GM21423 (cell line): ENCODE measurements around the gene HMGCS2.

ENCODE experiments used
- ATAC-seq: cut with Tn5 transposase; IDR thresholded peaks from one replicate; pipeline ENCODE4 v1.9.1; 2021; ENCODE audit warnings: mild to moderate bottlenecking, moderate library complexity; ENCODE audit not compliant: unreplicated experiment

The HMGCS2 gene

GRCh38 chr1:119762953-119763352, 5.8 kb downstream of the HMGCS2 start:
- no peak for ATAC-seq

GRCh38 chr1:119762409-119762808, 6.3 kb downstream of the HMGCS2 start:
- ATAC-seq: no peak

GRCh38 chr1:119758584-119758983, 10.1 kb downstream of the HMGCS2 start:
- ATAC-seq: no peak

DNA sequence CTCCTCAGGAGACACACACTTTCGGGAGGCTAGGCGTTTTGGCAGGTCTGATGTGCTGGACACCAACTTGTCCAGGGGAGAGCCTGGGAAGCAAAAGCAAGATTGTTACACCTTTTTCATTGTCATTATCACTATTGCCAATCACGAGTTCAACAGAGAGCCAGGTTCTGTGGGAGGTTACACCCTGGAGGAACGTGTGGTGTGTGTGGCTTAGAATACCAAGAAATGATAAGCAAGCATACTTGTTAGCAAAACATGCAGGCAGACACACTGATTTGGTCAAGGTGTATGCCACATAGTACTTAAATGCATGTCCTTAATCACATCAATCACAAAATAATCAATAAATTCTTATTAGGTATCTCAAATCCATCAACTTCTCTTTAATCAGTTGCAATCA, 16.1 kb downstream of the HMGCS2 start:
- no peak for ATAC-seq

GRCh38 chr1:119748040-119748439, 20.7 kb downstream of the HMGCS2 start:
- no peak for ATAC-seq

- ATAC-seq: no peak
These were observed 21.3 kb downstream of the HMGCS2 start for GRCh38 chr1:119747451-119747850.

- no peak for ATAC-seq
These were observed 23.7 kb downstream of the HMGCS2 start for GRCh38 chr1:119745034-119745433.

GRCh38 chr1:119744598-119744942, 24.1 kb downstream of the HMGCS2 start:
- no peak for ATAC-seq

DNA sequence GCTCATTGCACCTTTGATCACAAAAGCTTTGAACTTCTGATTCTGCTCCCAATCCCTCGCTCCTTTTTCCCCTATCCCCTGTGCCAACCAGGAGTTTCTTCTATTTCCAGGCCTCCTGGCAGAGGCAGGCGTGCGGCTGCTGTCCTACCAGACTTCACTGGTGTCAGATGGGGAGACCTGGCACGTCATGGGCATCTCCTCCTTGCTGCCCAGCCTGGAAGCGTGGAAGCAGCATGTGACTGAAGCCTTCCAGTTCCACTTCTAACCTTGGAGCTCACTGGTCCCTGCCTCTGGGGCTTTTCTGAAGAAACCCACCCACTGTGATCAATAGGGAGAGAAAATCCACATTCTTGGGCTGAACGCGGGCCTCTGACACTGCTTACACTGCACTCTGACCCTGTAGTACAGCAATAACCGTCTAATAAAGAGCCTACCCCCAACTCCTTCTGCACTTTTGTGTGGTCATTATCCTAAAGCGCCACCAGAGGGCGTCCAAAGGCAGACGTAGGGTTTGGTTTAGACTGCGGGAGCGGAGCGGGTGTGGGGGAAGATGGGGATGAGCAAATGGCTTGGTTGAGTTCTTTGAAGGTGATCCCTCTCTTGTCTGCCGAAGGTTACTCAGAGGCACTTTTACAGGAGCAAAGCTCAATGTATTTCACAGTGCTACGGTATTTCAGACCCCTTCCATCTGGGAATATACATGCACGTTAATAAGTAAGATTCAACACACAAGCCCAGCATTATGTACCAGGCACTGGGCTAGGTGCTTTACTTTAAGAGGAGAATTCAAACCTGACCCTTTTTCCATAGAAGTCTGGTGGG, 24.7 kb downstream of the HMGCS2 start:
- ATAC-seq: peak; percentile 59

GRCh38 chr1:119743308-119743707, 25.4 kb downstream of the HMGCS2 start:
- ATAC-seq: no peak

DNA sequence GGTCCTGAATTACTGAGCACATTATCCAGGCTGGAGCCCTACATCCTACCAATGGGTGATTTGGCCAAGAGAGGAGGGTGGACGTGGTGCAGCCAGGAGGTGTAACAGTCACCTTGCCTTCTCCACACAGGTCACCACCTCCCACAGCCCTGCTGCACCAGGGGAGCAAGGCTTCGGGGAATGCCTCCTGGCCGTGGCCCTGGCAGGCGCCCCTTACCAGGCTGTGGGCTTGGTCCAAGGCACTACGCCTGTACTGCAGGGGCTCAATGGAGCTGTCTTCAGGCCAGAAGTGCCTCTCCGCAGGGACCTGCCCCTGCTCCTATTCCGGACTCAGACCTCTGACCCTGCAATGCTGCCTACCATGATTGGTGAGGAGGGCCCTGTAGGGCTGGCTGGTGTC, 26.0 kb downstream of the HMGCS2 start:
- no peak for ATAC-seq

DNA sequence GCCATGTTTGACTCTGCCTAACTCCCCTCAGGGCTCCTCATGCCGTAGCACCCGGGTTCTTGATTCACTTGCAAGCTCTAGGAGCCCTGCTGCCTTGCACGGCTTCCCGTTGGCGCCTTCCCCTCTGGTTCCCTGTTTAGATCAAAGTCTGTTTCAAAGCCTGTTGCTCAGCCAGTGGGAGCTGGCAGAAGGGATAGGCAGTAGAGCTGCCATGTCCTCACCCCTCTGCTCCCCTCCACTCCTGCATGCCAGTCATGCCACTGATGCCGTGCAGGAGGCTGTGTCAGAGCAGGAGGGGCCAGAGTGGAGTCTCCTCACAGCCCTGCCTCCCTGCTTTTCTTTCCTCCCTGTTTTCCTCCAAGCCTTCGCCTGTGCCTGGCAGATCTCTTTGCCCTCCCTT, 26.5 kb downstream of the HMGCS2 start:
- ATAC-seq: no peak

DNA sequence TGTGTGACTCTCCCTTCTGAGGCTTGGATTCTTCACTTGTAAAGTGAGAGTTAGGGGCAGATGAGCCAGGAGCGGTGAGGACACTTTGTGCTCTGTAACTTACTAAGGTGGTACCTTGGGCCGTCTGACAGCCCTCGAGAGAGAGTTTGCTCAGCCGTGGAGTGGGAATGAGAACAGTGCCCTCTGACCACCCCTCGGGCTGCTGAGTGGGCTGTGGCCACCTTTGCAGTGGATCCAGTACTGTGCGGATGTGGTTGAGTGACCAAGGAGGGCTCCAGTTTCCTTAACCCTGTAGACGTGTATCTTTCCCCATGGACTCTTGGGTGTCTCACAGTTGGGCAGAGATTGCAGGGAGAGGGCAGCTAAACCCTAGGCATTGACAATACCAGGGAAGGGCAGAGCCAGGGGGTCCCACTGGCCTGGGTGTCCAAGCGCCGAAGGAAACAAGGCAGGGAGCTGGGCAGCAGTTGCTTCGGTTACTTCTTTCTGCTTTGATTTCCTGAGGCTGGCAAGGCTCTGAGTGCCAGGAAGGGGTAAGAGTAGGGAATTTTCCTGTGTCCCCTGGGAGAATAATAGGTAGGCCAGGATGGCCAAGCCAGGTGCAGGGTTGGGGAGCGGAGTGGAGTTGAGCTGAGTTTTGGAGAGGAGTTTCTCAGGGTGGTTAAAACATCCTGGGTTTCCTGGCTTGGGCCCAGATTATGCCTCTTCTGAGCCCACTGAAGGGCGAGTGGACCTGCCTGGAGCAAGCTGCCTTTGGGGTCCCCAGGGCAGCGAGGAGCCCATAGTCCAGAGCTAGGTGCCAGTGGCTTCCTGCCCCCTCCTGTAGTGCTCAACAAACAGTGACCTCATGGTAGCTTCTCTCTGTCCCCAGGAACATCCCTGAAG, 27.6 kb downstream of the HMGCS2 start:
- no peak for ATAC-seq

- no peak for ATAC-seq
These were observed 28.4 kb downstream of the HMGCS2 start for GRCh38 chr1:119740261-119740660.

GRCh38 chr1:119739150-119739549, 29.6 kb downstream of the HMGCS2 start:
- no peak for ATAC-seq

DNA sequence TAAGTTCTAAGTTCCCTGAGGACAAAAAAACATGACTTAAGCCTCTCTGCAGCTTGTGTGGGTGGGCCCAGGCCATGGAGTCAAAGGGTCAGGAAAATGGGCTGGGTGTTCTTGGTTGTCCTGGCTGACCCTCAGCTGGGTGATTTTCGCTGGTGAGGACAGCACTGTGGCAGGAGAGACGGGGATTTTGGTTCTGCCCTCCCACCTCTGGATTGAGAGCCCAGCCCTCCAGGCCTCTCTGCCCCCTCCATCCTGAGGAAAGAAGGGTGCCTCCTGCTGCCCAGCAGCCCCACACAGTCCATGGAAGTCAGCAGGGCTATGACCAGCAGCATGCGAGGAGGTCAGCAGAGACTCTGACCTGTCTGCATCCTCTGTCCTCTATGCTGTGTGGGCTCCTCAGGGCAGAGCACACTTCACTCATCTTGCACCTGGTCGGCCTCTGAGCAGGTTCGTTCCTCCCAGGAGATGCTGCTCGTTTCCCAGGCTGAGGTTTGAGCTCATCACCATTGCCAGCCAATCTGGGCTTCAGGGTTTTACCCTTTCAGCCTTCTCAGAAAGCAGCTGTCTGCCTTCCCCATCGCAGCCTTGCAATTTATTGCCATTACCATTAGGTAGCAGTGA, 30.5 kb downstream of the HMGCS2 start:
- ATAC-seq: no peak

DNA sequence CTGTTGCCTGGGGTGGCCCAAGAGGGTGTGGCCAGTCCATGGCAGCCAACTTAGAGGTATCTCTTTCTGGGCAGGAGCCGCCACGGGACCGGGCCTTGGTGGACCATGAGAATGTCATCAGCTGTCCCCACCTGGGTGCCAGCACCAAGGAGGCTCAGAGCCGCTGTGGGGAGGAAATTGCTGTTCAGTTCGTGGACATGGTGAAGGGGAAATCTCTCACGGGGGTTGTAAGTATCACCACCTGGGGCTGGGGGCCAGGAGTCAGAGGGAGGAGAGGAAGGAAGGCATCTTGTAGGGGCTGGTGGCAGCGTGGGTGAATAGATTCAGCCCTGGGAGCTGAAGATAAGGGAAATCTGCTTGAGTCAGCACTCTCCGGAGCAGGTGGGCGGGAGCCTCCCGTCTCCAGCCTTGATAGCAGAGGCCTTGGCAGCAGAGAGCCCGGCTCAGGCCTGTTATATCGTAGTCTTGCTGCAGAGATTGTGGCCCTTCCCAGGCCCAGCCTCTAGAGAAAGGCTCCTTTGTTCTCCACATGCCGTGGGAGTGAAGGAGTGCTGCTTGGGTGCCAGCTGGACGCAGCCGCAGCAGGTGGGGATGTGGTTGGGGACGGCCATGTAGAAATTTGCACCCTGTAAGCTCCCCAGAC, 31.5 kb downstream of the HMGCS2 start:
- no peak for ATAC-seq

DNA sequence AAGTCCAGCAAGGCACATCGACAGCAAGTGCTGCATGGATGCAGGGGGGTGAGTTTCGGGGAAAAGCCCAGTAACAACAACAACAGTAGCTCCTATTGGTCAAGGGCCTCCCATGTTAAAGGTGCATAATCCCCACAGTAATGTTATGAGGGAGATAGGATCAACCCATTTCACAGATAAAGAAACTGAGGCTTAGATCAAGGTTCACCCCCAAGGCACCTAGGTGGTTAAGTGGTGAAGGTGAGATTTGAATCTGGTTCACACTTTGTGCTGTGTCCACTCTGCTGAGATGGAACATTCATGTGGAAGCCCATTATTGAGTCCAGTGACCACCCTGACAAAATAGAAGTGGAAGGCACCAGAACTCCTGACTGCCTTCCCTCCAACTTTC, 32.1 kb downstream of the HMGCS2 start:
- ATAC-seq: no peak

GRCh38 chr1:119735217-119735616, 33.5 kb downstream of the HMGCS2 start:
- ATAC-seq: no peak

- ATAC-seq: no peak
These were observed 35.0 kb downstream of the HMGCS2 start for GRCh38 chr1:119733754-119734153.

- no peak for ATAC-seq
These were observed 36.1 kb downstream of the HMGCS2 start for GRCh38 chr1:119732465-119733168.
